HL-60/S4 treated with phorbol 12-myristate 13-acetate at 8.2 ng/mL for 4 days and 3 days (cell line): ENCODE data around the gene FUT9.

ENCODE experiments used
- in situ Hi-C: fragments of 300-500 bp; cut with MboI; formaldehyde crosslinking; loops from 2 replicates; pipeline ENCODE4 v1.15.0; 2022; ENCODE audit warnings: low sequenced_read_pairs

FUT9 gene

DNA sequence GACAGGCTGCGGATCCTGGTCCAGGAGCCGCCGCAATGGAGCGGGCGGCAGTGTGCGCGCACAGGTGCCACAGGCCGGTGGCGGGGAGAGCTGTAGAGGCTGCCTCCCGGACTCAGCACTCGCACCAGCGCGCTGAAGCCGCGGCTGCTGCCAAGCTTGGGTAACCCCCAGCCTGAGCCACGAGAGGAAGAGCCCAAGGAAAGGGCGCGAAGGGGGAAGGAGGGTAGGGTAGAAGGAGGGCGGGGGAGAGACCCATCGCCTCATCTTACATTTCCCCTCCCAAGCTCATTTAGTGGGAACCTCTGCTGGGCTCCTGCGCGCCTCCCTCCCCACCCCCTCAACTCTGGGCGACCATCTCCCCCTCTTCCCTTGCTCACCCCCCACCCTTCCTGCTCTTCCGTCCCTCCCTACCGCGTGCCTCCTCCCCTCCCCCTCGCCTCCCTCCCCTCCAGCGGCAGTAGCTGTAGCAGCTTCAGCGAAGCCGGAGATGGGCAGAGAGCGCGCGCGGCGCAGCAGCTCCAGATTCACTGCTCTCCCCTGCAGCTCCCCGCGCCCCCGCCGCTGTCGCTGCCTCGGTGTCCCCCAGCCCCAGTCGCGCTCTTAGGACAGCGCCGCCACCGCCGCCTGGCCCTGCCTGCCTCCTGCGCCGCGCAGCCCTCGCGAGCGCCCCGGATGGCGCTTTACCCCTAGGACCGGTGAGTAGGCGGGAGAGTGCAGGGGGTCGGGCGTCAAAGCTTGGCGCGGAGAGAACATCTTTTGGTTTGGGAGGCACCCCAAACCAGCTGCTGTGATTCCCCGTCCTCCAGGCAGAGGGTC, at the start of gene FUT9:
TSS of gene FUT9 (plus strand) at position 457 of the 816 bp plus-strand sequence. CDS start 187,182 bp downstream, outside the sequence.
- in situ Hi-C loops = no loop called here

DNA sequence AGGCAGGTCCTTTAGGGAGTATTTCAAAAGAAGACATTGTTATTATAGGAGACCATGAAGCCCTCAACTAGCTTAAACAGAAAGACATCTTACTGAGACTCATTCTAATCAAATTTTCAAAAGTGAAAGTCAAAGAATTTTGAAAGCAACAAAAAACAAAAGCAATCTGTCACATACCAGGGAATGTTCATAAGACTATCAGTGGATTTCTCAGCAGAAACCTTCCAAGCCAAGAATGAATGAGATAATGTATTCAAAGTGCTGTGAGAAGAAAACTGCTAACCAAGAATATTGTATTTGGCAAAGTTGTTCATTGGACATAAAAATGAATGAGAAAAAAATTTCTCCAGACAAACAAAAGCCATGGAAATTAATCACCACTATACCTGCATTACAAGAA, 48.2 kb upstream of the FUT9 start:
- in situ Hi-C loops = no loop called here

DNA sequence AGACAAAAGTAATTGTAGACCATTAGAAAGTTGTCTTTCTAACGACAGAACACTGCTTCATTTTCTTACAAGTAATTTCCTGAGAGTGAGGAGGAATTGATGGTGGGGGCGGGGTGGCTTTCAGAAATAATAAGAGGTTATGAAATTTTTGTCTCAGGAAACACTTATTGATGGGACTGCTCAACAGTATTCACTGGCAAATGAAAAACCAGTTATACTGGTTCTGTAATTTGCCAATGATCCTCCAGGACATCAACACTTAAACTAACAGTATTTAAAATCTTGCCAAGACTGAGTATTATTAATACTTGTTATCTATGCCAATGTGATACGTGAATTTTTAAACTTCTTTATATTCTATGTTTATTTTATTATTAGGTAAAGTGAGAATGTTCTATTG, 41.8 kb upstream of the FUT9 start:
- in situ Hi-C loops = no loop called here

DNA sequence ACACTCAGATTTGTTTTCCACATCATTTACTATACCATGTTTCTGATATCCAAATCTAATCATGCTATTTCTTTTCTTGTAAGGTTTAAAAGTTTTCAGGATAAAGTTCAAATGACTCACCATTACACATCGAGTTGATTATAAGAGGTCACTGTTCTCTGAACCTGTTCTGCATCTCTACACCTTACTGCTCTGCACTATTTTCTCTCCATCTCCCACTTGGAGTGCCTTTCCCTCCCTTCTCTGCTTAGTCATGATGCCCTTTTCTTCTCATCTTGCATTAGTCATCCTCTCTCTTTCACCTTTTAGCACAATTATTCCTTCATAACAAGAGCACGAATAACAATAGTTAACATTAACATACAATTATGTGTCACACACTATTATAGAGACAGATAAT, 37.5 kb upstream of the FUT9 start:
- in situ Hi-C loops = no loop called here

DNA sequence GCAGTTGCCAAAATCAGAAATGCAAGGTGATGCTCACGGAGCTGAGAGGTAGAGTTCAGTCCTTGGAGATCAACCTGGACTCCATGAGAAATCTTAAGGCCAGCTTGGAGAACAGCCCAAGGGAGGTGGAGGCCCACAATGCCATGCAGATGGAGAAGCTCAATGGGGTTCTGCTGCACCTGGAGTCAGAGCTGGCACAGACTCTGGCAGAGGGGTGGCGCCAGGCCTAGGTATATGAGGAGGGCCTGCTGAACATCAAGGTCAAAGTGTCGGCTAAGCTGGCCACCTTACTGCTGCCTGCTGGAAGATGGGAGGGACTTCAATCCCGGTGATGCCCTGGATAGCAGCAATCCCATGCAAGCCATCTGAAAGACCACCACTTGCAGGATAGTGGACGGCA, 23.9 kb upstream of the FUT9 start:
- in situ Hi-C loops = no loop called here

DNA sequence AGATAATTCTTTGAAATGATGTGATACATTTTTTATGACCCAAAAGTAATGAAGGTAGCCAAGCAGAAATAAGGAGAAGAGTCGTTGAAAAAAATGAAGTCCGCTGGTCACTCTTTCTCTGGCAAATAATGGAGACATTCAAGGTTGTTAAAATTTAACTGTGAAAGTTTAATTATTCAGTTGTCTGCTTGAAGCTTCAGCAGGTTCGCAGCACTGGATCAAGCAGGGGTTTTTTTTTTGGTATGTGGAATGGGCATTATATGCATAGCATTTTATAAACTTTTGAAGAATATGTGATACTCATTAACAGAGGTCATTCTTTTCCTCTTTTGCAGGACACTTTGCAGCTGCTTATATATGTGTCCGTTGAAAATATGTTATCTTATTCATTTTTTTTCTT, 21.6 kb upstream of the FUT9 start:
- in situ Hi-C loops = no loop called here

DNA sequence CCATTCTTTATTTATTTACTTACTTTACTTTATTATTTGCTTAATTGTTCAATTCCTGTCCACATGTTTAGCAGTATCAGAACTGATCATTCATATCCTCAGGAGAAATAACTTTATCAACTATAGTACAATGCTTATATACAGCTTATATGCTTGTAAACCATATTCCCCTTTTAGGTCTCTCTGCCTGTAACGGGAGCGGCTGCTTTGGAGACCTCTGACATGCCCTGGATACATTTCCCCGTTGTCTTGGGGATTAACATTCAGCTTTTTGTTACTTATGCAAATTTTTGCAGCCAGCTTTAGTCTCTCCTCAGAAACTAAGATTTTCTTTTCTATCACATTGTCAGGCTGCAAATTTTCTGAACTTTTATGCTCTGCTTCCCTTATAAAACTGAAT, 17.6 kb upstream of the FUT9 start:
- in situ Hi-C loops = no loop called here

DNA sequence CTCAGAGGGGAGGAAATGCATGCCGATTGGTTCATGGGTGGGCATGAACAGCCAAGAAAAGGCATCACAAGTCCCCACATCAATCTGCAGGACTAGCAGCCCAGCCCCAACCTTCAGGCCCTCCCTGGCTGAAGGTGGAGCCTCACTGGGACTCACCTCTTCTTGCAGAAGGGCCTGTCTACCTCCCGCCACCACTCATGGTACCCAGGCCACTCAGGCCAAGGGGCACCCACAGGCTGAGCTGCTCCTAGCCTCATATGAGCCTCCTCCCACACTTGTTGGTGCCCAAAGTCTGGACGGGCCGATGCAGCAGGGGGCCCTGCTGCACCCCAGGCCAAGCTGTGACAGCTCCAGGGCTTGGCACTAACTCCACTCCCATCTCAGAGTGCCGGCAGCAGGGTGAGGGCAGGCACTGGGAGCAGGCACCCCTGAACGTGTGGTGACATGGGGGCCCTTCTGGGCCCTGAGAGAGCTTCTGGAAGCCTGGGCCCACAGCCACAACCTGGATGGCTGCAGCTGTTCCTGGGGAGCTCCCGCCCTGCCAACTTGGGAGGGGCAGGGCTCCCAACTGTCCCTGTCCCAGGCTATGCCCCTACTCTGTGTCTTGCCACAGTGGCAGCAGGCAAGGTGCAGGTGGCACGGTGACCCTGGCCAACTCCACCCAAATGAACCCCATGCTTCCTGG, 13.7 kb upstream of the FUT9 start:
- in situ Hi-C loops = no loop called here

DNA sequence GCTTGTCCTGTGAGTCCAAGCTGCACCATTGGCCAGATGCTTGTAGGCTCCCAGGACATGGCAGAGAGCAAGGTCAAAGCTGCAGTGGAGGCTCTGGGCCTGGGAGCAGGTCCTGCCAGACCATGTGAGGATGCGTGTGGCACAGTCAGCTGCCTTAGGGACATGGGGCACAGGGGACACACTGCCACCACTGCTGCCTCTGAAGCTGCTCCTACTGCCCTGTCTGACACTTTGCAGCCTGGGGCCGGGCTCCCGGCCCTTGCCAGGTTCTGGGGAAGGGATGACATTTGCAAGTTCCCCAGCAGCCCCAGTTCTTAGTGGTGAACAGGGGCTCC, 13.2 kb upstream of the FUT9 start:
- in situ Hi-C loops = no loop called here

DNA sequence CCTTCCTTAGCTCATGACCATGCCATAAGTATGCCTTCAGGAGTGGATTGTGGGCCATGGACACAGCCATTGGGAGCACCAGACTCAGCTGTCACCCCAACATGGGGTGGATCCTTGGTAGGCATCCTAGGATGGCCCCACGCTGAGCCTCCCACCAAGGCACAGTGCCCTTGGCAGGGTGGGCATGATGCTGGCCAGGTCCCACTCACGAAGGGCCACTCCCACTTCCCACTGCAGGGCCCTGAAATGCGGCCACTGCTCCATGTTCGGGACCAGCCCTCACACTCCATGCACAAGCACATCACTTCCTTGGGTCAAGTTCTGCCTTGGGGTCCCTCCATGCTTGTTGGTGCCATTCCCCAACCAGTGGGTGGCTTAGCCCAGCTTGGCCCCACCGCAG, 12.9 kb upstream of the FUT9 start:
- in situ Hi-C loops = no loop called here

DNA sequence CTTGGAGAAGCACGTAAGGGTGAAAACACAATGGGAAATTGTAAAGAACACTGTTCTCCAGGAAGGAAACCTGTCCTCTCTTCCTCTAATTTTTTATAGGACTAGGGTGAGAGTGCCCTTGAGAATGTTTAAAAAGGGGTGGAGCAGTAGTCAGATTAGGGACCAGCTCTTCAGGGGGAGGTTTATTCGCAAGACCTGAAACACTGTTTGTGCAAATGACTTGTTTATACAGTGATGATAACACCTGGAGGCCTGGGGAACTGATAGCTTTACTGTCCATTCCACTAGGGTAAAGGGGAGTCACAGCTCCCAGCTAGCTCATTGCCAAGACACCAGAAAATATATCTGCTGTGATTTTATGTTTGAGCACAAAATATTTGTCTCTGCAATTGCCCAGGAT, 8.1 kb upstream of the FUT9 start:
- in situ Hi-C loops = no loop called here

DNA sequence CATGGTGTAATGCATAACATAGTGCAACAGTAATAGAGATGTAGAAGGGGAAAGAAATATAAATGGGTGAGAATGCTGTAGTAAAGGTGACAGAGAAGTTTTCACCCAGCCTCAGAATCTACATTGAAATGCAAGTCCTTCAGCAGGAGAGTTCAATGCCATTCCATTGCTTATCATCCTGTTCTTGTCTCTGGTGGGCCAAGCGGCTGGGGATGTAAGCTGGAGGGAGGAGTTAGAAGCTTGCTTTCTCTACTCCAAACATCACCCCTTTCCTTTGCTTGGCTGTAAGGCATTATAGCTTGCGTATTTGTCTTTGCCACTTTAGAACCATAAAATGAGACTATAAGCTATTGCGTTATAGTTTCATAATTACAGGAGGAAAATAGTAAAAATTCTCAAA, 2.2 kb upstream of the FUT9 start:
- in situ Hi-C loops = no loop called here

DNA sequence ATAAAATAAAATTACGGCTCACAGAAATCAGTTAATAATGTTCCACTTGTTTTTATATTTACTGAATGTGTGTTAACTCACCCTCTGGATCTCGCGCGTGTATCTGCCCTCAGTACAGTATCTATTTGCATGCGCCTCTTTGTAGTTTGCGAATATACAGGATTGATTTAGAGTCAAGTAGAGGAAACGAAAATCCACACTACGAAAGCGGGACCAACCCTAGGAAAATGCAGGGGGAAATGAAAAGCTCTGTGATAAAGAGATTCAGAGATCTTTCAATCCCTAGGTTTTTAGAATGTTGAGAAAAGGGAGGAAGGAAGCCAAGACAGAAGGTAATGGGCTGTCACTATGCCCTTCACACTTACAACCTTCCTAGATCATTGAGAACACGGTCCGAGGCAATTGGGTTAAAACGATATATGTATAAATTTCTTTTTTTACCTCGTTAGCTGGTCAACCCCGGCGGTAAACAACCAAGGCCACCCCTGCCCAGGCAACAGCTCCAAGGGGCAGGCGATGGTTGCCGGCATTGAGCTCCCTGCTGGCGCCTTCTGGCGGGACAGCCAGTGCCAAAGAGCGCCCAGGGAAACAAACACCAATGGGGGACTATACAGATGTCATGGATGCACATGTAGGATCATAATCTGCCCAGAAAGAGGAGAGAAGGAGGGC, 792 bp upstream of the FUT9 start:
- in situ Hi-C loops = no loop called here

DNA sequence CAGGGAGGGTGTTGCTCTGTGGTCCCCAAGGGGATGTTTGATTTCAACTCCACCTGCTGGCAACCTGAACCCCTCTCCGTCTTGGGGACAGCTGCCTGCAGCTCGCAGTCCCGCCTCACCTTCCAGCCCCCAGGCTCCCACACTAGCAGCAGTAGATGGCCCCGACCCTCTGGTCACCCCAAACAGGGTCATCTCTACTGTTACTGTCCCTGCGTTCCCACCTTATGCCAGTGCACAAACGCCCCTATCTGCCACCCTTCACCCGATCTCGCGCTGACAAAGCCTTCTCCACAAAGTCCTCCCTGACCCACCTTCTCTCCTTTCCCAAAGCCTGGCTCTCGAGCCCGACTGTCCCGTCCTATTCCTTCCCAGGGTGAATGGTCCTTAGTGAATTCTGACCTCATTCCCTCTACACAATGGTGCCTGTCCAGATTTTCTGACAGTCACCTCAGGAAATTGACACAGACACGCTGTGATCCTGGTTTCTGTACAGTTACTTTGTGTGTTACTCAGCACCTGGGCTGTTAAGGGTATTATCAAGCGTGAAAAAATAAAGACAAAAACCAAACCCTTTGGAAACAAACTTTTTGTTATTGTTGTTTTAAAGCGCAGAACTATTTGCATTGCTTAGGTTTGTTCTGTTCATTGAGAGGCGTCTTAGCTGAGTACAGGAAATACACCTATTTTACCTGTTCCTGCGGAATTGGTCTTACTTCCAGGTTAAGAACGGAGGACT, 728 bp downstream of the FUT9 start:
- in situ Hi-C loops = no loop called here

DNA sequence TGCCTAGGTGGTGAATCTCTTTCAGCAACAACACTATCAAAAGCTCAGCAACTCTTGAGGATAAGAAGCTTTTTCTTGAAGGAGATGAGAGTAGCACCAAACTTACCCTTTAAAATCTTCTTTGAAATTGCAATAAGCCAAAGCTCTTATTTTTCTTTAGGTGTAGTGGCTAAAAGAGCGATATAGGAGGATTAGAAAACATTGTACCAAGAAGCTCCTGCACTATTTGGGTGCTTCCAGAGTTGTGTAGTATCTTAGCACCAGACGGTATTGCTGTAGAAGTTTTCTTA, 1.2 kb downstream of the FUT9 start:
- in situ Hi-C loops = no loop called here

DNA sequence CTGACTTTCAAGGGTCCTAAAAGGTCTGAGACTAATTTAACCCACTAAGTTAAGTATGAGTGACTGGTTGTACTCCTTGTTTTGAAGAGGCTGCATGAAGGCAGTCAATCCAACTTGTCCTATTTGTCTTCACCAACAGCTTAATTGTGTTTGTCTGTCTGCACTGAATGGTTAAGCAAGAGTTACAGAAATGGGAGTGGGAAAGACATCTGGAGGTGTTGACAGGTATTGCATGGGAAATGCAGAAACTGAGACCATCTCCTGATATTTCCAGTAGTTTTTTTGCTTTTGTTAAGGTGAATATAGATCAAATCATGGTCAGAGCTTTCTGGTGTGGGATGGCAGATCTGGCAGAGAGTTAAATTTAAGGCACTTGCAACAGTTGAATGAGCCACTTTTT, 6.5 kb downstream of the FUT9 start:
- in situ Hi-C loops = no loop called here

DNA sequence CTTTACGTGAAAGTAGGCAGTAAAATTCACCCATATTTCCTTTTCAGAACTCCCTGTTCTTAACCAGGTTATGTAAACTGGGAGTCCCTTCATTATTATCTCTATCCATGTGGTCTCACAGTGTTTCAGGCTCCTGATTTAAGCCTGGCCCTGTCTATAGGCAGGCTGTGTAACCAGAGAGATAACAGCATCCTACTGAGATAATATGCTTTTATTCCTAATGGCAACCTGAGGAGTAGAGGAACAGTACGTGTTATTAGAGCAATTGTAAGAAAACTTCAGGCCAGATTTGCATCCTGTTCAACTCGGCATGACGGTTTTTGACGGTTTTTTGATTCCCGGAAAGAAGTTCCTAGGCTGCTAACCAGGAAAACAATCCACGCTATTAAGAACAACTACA, 16.9 kb downstream of the FUT9 start:
- in situ Hi-C loops = no loop called here

DNA sequence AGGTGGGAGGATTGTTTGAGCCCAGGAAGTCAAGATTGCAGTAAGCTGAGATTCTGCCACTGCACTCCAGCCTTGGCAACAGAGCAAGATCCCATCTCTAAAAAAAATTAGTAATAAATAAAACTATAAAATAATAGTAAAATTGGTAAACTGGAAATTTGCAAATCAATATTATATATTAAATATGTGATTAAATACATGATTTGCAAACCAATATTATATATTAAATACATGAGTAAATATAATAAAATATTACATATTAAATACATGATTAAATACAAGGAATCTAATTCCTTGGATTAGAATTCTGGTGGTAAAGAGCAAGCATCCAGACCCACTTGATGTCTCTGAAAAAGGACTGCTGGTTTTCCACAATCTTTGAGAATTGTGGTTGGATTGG, 35.8 kb downstream of the FUT9 start:
- in situ Hi-C loops = no loop called here

DNA sequence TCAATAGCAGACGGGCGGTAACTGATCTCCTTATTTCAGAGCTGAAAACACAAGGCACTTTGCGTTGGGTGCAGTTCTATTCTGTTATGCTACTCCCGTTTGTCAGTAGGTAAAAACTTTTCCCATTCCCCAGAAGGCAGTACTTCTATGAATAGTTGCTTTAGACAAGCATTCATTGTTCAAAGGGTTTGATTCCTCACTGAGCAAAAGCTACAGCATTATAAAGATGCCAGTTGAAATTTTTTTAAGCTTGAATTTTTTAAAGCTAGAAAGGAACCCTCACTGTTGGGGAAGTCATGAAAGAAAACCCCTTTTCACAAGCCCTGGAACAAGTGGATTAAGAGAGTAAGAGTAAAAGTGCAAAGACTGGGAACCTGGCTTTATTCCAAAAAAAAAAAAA, 42.3 kb downstream of the FUT9 start:
- in situ Hi-C loops = no loop called here

DNA sequence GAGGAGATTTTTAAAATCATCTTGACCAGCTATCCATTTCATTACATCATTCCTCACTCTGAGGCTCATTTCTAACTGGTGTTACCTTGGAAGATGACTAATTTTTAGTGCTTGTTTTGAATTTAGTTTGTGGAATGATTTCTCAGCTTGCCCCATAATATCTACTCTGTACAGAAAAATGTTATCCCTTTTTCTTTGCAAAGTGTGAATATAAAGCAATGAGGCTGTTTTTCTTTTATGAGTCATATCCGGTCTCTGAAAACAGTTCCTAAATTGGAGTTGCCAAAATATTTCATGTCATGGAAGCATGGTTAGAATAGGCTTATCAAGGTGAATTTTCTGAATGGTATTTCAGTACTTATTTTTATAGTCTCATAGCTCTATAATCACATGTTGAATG, 43.8 kb downstream of the FUT9 start:
- in situ Hi-C loops = no loop called here

DNA sequence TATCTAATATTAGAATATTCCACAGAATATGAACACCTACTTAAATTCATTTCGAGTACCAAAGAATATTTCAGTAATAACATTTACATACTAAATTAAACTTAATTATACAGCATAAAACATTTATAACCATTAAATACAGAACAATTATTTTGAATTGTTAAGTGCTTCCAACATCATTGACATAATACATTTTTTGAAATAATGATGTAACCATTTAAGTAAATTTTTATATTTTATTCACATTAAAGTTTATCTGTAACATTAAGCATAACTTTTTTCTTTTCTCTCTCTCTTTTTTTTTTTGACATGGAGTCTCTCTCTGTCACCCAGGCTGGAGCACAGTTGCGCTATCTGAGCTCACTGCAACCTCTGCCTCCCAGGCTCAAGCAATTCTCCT, 44.5 kb downstream of the FUT9 start:
- in situ Hi-C loops = no loop called here

DNA sequence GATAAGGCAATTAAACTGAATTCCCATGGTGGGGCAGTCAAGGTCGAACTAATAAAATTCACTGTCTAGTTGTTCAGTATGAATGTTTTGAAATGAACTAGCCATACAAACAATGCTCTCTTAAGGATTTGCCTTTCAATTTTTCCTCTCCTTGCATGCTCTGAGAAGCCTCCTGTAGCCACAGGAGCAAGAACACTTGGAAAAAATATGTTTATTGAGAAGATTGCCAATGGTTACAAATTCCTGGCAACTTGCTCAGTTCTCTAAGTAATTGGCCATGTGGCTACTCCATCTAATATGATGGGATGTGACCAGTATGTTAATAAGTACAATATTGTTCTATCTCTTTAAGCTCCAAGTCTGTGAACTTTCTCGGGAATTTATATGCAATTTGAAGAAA, 49.4 kb downstream of the FUT9 start:
- in situ Hi-C loops = no loop called here
